Stimulated activated CD4-positive, alpha-beta T cell treated with anti-CD3 and anti-CD28 coated beads, Interleukin-12 subunit alpha, Interleukin-12 subunit beta, amount 100 ng/mL, for 24 hours (primary cell): ENCODE measurements around the gene CAMK1.
A peak's percentile ranks its signal among the peaks of the same experiment; 100 is the strongest.
"Not testable (repeated sequence)": the region's sequence is repeated elsewhere in the genome, so short reads cannot be mapped to it uniquely, and the experiment has no call there.

ENCODE experiments used
- DNase-seq, 2 experiments: peaks; one replicate each; pipeline ENCODE4 v3.0.0-alpha.2; 2020; ENCODE audit warnings: low read depth in 2 of 2

The CAMK1 gene

DNA sequence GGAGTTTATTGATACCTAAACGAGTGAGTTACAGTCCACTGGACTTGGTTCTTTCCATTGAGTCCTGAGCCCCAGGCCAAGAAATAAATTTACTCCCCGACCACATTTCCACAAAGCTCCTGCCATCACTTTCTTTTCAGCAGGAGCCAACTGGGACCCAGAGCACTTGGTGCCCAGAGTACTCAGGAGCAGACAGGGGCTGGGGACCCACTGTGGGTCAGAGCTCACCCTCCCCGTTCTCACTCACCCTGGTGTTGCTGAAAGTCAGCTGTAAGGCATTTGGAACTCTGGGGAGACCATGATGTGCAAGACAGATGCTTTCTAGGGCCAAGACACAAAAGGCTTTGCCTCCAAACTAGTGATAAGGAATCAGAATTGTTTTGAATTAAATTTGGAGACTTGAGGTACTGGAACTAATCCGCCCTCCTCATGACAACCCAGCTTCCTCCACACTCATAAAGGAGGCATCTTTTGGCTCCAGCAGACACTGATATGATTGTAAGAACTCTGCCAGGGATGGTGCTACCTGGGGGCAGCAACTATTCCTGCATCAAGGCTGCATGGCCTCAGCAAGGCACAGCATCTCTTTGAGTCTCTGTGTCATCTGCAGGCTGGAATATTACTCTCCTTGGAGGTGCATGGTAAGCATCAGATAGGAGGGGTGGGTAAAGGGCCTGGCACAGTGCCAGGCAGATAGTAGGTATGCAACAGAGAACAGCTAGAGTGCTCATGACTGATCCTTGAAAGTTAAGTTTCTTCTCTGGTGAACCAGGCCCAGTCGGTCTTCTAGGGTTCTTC lies 7.3 kb upstream of the CAMK1 start:
- no peak for DNase-seq

DNA sequence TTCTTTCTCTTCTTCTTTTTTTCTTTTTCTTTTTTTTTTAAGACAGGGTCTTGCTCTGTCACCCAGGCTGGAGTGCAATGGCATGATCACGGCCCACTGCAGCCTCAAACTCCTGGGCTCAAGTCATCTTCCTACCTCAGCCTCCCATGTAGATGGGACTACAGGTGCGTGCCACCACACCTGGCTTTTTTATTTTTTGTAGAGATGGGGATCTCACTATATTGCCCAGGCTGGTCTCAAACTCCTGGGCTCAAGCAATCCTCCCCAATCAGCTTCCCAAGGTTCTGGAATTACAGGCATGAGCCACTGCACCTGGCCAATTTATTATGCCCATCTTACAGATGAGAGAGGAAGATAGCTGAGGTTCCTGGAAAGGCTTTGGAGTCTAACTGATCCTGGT lies 1.3 kb upstream of the CAMK1 start:
- not testable (repeated sequence) for DNase-seq

DNA sequence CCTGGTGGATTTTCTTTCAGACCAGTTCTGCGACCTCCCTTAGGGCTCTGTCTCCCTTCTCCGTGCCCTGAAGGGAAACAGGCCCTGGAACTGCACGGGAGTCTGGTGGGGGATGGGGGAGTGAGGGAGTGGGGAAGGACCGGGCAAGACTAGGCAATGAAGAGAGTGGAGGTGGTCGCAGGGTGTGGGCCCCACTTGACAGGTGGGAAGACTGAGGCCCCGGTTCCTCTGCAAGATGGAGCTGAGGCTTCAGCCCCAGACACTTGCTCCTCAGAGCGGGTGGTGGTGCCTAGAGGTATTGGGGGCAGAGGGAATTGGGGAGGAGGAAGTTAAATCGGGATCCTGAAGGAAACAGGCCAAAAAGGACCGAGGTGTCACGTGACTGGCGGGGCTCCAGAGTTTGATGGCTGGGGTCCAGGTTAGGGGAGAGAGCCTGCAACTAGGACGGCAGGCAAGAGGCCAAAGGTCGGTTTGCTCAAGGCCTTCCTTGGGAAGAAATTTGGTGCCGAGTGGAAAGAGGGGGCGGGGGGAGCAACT lies 597 bp upstream of the CAMK1 start:
- DNase-seq, result no peak

DNA sequence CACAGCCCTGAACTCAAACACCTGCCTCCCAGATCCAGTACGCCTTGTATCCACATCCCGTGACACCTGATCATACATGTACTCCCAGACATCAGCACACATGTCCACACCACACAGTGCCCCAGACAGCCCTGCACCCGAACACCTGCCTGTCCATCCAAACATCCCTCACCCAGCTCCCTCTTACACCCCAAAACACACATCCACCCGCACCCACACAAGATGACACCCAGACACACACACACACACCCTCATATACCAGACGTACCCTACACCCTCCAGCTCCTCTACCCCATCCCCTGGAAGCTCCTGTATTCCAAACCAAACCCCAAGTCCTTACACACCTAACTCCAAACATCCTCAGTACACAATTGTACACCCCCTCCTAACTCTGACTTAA lies 735 bp downstream of the CAMK1 start:
- DNase-seq, result no peak

DNA sequence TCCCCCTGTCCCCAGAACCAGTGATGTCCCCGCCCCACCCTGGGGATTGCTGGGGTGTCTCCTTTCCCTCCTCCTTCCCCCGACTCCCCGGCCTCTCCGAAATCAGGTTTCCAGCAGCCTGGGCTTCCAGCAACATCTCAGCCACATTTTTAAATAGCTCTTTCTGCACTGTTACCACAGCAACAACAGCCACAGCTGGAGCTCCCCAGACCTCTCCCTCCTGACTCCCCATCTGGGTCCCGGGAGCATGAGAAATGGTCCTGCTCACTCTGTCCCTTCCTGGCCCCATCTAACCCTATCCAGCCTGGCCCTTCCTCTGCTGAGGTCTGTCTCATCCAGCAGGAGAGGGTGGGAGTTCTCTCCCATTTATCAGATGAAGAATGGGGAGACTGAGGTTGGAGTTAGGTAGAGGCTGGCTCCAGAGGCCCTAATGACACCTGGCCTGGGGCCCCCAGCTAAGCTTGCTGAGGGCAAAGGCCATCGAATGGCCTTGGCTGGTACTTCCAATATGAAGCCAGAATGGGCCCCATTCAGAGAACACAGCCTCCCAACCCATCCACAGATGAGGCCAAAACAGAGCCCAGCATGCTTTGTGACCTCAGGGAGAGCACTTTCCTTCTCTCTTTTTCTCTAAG lies 1.5 kb downstream of the CAMK1 start:
- DNase-seq, result no peak

DNA sequence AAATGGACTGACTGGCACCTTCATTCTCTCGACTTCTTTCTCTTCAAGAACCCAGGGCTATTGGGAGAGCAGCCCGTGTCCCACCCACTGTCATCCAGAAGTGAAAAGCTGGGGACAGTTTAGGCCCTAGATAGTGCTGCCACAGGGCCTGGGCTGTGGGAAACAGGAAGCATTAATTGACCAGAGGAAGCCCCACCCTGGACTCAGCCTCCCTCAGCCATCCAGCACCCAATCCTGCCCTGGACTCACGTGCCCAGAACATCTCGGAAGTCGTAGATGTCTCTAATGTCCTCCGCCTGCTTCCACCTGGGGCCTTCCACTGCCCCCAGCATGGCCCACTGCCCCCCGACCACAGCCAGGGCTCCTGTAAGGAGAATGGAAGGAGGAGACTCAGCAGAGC lies 2.3 kb downstream of the CAMK1 start:
- DNase-seq, result no peak

DNA sequence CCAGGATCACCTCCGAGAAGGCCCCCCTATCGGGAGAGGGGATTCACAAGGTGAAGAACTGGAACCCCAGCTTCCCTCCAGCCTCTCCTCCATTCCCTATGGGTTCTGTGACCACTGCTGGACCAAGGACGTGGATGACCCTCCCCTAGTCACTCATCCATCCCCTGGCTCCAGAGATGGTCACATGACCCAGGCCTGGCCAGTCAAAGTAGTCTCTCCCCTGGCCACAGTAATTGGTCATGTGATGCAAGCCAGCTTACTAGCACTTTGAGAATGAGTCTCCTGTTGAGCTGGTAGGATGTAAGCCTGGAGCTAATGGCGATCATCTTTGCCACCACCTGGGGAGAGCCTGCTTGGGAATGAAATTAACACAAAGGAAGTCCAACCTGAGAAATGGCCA lies 3.9 kb downstream of the CAMK1 start:
- no peak for DNase-seq

DNA sequence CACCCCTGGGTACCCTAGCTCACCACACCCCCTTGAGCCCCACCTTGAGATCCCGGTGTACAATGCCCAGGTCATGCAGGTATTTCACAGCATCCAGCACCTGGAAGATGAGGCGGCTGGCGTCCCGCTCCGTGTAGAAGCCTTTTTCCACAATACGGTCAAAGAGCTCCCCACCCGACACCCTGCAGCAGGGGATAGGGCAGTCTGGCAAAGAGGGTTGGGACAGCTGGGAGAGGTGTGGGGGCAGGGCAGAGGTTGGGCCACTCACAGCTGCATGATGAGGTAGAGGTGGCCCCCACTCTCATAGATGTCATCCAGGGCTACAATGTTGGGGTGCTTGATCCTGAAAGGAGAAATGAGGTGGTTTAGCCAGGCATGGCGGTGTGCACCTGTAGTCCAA lies 6.9 kb downstream of the CAMK1 start:
- no peak for DNase-seq

DNA sequence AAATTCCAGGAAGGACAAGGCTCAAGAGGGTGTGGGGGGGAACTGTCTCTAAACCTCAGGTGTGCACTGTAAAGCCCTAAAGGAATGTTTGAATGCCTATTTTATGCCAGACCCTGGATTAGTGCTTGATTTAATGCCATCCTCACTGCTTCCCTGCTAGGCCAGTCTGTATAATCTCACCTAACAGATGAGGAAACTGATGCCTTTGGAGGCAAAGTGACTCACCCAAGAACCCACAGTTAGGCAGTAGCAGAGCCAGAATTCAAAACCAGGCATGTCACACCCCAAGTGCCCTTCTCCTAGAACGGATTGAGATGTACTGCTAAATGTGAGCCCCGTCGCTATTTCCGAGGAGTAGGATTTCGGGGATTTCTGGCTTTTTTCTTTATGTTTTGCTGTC lies 7.8 kb downstream of the CAMK1 start:
- DNase-seq, result no peak

DNA sequence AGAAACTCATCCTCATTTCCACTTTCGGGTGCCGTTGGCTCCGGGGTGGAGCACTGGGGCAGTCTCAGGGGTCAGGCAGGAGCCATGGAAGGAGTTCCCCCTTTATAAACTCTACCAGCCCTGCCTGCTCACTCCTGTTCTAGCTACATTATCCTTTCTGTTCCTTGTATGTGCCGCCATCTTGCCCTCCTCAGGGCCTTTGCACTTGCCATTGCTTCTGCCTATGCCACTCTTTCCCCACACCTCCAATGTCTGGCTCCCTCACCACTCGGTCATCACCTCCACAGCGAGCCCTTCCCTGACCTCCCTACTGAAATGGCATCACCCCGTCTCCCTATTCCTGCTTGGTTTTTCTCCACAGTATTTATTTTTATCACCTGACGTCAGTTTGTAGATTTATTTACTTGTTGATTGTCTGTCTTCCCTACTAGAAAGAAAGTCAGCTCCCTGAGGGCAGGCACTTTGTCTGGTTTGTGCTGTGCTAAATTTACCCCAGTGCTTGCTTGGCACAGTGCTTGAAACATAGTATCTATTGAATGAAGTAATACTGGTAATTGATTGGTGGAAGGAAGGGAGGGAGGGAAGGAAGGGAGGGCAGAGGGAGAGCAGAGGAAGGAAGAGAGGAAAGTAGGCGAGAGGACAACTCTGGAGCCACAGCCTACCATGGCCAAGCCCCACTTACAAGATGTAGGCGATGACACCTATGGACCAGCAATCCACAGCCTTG lies 8.8 kb downstream of the CAMK1 start:
- DNase-seq, result no peak

DNA sequence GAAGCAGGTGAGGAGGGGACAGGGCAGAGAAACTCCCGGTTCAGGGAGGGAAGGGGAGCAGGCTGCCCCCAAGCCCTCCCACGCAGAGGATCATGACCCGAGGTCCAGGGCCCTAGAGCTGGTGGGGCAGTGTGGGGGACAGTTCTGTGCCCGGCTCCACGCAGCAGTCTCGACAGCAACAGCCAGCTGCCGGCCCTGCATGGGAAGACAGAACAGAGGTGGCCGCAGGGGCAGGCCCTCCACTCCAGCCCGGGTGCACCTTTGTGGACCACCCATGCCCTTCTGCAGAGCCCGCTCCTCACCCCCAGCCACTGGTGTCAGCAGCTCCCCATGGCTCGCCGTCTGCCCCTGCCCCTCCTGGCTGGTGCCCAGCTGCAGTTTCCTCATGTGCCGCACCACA lies 12.3 kb downstream of the CAMK1 start:
- DNase-seq, result no peak

DNA sequence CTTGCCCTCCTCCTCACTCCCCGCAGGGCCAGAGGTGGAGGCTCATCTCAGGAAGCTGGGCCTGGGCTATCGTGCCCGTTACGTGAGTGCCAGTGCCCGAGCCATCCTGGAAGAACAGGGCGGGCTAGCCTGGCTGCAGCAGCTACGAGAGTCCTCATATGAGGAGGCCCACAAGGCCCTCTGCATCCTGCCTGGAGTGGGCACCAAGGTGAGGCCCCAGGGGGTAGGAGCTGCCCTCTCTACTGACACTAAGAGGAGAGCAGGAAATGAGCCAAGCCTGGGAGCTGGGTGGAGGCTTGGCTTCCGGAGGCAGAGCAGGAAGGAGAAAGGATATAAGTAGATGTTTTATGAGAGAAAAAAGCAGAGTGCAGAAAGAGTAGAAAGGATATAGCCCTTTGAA lies 15.1 kb downstream of the CAMK1 start:
- DNase-seq, result no peak

DNA sequence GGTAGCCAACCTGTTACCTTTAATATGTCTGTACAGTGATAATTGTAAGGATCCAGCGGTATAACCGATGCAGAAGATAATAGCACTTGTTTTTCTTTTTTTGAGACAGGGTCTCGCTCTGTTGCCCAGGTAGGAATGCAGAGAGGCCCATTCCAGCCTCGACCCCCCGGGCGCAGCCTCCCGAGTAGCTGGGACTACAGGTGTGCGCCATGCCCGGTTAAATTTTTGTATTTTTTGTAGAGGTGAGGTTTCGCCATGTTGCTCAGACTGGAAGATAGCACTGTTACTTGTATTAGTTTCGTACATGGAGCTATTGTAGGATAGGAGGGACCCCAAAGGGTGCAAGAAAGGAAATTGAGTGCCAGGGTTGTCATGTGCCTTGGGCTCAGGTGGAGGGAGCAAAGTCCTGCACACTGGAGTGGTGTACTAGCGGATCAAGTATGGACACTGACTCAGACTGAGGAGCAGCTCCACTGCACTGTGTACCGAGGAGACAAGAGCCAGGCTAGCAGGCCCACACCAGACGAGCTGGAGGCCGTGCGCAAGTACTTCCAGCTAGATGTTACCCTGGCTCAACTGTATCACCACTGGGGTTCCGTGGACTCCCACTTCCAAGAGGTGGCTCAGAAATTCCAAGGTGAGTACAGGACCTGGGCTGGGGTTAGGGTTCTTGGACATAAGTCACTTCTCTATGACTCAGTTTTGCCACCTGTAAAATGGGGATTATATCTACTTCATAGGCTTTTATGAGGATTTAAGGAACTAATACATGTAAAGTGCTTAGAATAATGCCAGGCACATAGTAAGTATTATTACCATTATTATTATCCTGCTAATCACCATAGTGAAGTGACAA lies 19.0 kb downstream of the CAMK1 start:
- no peak for DNase-seq

DNA sequence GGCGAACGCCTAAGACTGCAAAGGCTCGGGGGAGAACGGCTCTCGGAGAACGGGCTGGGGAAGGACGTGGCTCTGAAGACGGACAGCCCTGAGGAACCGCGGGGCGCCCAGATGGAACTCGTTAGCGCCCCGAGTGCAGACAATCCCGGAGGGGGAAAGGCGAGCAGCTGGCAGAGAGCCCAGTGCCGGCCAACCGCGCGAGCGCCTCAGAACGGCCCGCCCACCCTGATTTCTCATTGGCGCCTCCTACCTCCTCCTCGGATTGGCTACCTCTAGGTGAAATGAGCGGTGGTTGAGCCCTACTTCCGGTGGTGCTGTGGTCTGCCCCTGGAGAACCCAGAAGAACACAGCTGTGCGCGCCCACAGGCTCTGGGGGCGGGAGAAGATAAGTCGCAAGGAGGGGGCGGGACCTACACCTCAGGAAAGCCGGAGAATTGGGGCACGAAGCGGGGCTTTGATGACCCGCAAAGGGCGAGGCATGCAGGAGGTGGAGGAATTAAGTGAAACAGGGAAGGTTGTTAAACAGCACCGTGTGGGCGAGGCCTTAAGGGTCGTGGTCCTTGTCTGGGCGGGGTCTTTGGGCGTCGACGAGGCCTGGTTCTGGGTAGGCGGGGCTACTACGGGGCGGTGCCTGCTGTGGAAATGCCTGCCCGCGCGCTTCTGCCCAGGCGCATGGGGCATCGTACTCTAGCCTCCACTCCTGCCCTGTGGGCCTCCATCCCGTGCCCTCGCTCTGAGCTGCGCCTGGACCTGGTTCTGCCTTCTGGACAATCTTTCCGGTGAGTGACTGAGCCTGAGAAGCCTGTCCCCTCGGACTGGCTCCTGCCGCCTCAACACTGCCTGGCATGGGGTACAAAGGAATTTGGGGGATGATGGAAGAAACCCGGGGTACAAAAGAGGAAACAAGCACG lies 19.8 kb downstream of the CAMK1 start, which contains the start of gene OGG1:
OGG1 (plus strand) TSS at position 308 of the 911 bp plus-strand sequence; CDS start at position 643, 335 bp downstream.
- DNase-seq, result peak; percentile 93 to 96

DNA sequence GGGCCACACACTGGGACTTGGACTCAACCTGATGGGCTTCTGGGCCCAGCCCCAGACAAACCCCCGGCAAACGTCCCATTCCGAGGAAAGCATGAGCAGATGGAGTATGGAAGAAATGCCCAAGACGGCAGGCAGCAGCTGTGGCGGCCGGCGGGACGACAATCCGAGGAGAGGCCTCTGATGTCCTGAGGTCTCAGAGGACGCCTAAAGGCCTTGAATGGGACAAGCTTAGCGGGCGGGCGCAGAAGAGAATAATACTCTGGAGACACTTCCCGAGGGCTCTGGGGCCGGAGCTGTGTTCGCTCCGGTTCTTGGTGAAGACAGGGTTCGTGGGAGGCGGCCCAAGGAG lies 20.5 kb downstream of the CAMK1 start:
- DNase-seq, result no peak

DNA sequence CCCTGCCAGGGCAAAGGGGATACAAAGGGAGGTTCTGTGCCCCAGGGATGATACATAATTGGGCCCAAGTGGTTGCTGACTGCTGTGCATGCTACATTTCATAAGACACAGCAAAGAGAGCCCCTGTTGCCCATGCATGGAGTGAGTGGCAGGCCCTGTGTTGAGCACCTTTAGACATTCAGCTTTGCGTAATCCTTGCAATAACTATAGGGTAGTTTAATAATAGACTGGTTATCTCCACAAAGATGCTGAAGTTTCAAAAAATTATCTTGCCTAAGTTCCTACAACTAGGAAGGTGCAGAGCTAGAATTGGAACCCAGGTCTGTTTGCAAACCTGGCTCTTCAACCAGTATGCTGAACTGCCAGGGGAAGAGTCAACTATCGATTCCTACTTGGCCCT lies 21.7 kb downstream of the CAMK1 start:
- DNase-seq, result no peak

DNA sequence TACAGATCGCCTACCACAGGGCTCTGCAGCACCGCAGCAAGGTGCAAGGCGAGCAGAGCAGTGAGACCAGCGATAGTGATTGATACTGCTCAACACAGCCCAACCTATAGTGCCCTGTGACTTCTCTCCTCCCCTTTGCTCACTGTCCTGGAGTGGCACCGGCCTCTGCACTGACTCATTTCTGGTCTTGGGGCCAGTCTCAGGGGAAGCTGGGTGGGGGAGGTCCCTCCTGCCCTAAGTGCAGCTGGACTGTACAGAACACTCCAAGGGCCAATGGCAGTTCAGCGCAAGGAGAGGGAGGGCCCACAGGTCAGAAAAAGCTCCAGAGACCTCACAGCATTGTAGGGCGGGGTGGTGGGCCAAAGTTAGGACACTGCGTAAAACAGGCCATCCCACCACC lies 22.5 kb downstream of the CAMK1 start:
- DNase-seq, result no peak

DNA sequence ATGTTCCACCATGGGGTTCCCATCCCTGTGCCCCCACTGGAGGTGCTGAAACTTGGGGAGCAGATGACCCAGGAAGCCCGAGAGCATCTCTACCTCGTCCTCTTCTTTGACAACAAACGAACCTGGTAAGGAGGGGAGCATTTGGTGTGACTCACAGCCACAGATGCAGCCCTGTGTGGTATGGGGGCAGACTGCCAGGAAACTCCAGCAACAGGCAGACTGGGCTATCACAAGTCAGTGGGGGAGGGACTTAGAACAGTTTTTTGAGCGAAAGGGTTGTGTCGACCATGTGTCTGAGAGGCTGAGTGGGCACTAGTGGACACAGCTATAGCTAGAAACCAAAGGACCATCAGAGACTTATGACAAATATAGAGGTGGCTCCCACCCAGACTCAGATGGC lies 23.4 kb downstream of the CAMK1 start:
- DNase-seq, result no peak

DNA sequence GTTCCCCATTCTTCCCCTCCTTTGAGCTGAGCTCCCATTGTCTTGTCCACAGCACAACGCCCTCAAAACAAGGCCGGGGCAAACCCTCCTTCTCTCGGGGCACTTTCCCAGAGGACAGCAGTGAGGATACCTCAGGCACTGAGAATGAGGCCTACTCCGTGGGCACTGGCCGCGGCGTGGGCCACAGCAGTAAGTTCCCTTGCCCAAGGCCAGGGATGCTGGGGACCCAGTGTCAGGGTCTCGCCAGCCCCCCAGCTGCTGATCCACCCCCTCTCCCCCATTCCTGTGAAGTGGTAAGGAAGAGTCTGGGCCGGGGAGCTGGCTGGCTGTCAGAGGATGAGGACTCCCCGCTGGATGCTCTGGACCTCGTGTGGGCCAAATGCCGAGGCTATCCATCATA lies 24.2 kb downstream of the CAMK1 start:
- DNase-seq, result no peak

DNA sequence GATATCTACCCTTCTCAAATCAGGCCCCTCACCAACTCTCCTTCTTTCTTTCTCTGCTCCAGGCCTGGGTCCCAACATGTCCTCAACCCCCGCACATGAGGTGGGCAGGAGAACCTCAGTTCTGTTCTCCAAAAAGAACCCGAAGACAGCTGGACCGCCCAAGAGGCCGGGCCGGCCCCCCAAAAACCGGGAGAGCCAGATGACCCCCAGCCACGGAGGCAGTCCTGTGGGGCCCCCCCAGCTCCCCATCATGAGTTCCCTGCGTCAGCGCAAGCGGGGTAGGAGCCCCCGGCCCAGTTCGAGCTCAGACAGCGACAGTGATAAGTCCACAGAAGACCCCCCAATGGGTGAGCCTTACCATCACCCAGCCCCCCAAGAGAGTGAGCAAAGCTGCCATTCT lies 25.6 kb downstream of the CAMK1 start:
- no peak for DNase-seq

DNA sequence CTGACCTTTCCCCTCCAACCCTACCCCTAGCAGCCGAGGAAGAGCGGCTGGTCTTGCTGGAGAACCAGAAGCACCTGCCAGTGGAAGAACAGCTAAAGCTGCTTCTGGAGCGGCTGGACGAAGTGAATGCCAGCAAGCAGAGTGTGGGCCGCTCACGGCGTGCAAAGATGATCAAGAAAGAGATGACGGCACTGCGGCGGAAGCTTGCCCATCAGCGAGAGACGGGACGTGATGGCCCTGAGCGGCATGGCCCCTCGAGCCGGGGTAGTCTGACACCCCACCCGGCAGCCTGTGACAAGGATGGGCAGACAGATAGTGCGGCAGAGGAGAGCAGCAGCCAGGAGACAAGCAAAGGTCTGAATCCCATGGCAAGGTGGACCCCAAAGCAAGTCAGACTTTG lies 26.2 kb downstream of the CAMK1 start:
- no peak for DNase-seq
